HL-60 (cell line): ENCODE measurements around the gene ZMYND12.

ENCODE experiments used
- GABPA ChIP-seq: IDR thresholded peaks from 2 replicates; pipeline ENCODE4 v1.6.1; 2012; ENCODE audit warnings: low read depth
- POLR2AphosphoS5 ChIP-seq: IDR thresholded peaks from 2 replicates; pipeline ENCODE4 v1.6.1; 2012; ENCODE audit warnings: low read depth
- SPI1 ChIP-seq: IDR thresholded peaks from 2 replicates; pipeline ENCODE4 v1.6.1; 2012; ENCODE audit warnings: low read depth, mild to moderate bottlenecking, borderline replicate concordance
- TF ChIP-seq, protein P1 (sequence below): IDR thresholded peaks from one replicate; pipeline ENCODE4 v1.5.1; 2011; ENCODE audit warnings: low read length, control low read depth, inconsistent platforms; ENCODE audit not compliant: insufficient read depth
- TF ChIP-seq, protein P2 (sequence below): IDR thresholded peaks from 2 replicates; pipeline ENCODE4 v1.6.1; 2012; ENCODE audit warnings: low read depth; ENCODE audit not compliant: insufficient replicate concordance

DNA sequence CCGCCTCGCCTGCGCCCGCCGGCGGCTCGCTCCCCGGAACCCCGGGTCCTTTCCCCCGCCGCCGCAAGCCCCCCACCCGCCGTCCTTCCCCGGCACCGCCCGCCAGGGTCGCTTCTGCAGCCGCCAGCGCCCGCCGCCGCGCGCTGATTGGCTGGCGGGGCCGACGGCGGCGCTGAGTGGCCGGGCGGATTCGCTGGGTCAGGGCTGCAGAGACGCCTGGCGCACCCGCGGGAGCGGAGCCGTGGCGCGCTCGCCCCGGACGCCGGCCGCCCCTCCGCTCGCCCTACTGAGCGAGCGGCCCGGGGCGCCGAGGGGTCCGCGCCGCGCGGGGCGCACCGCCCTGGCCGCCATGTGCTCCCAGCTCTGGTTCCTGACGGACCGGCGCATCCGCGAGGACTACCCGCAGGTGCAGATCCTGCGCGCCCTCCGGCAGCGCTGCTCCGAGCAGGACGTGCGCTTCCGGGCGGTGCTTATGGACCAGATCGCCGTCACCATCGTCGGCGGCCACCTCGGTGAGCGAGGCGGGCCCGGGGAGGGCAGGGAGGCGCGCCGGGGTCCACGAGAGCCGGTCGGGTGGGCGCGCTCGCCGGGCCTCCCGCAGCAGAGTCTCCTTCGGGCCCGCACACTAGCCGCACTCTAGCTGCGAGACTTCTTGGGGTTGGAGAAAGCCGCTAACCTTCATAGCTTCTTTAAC is 75.1 kb downstream of the ZMYND12 start, which contains the start of gene RIMKLA:
- TF ChIP-seq, protein P1, sequence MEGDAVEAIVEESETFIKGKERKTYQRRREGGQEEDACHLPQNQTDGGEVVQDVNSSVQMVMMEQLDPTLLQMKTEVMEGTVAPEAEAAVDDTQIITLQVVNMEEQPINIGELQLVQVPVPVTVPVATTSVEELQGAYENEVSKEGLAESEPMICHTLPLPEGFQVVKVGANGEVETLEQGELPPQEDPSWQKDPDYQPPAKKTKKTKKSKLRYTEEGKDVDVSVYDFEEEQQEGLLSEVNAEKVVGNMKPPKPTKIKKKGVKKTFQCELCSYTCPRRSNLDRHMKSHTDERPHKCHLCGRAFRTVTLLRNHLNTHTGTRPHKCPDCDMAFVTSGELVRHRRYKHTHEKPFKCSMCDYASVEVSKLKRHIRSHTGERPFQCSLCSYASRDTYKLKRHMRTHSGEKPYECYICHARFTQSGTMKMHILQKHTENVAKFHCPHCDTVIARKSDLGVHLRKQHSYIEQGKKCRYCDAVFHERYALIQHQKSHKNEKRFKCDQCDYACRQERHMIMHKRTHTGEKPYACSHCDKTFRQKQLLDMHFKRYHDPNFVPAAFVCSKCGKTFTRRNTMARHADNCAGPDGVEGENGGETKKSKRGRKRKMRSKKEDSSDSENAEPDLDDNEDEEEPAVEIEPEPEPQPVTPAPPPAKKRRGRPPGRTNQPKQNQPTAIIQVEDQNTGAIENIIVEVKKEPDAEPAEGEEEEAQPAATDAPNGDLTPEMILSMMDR, result no peak
- TF ChIP-seq POLR2AphosphoS5 (no peak), GABPA (no peak), SPI1 (no peak)
- TF ChIP-seq, protein P2, sequence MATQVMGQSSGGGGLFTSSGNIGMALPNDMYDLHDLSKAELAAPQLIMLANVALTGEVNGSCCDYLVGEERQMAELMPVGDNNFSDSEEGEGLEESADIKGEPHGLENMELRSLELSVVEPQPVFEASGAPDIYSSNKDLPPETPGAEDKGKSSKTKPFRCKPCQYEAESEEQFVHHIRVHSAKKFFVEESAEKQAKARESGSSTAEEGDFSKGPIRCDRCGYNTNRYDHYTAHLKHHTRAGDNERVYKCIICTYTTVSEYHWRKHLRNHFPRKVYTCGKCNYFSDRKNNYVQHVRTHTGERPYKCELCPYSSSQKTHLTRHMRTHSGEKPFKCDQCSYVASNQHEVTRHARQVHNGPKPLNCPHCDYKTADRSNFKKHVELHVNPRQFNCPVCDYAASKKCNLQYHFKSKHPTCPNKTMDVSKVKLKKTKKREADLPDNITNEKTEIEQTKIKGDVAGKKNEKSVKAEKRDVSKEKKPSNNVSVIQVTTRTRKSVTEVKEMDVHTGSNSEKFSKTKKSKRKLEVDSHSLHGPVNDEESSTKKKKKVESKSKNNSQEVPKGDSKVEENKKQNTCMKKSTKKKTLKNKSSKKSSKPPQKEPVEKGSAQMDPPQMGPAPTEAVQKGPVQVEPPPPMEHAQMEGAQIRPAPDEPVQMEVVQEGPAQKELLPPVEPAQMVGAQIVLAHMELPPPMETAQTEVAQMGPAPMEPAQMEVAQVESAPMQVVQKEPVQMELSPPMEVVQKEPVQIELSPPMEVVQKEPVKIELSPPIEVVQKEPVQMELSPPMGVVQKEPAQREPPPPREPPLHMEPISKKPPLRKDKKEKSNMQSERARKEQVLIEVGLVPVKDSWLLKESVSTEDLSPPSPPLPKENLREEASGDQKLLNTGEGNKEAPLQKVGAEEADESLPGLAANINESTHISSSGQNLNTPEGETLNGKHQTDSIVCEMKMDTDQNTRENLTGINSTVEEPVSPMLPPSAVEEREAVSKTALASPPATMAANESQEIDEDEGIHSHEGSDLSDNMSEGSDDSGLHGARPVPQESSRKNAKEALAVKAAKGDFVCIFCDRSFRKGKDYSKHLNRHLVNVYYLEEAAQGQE, result no peak
